ENCODE results near the gene PIP5K1B. TPM values are rescaled to one million over a fixed set of nuclear protein-coding genes. Genes with fewer than 3 reads are reported as not detected.

The PIP5K1B gene
- total and polyA plus RNA-seq, 4 experiments from 2014 or later = 0.12 to 0.25 TPM; not detected in 2

GRCh38 chr9:68896486-68896885 lies 191.4 kb downstream of the PIP5K1B start:
- no peaks in the 10 kb centered on the region for H3K9me3 Mint-ChIP-seq
- peaks cover 34% of the 10 kb centered on the region for H3K4me1 ChIP-seq (ENCODE audit: insufficient read depth, low read length)
- no peaks in the 10 kb centered on the region for H3K27me3 Mint-ChIP-seq
- no peak for DNase-seq
- peak overlapping the region in 6 of 8 donors; percentile 53 to 83 (median 63) for H3K4me3 Mint-ChIP-seq
- ChIA-PET POLR2A (ENCODE audit: partially characterized antibody) (no interaction called here), CTCF (ENCODE audit: partially characterized antibody) (interaction anchor here (0.9 to 2.1 kb wide), 5 partner anchors 15 to 313 kb away, joined by 3 to 6 read pairs (median 3); no protein-coding TSS in a partner anchor)
- no peak overlapping the region for H3K27ac ChIP-seq (ENCODE audit: low read depth, low read length)
- H3K27me3 ChIP-seq (ENCODE audit: insufficient read depth, low read length) = no peaks in the 10 kb centered on the region
- H3K27ac Mint-ChIP-seq = peak overlapping the region in 6 of 7 donors; percentile 32 to 92 (median 82)
- intact Hi-C loops (cut with micrococcal nuclease) = loop anchor here (5.0 kb wide), 1 partner anchor 114 kb away; a partner anchor contains a TSS
- no peak overlapping the region for H3K4me3 ChIP-seq (ENCODE audit: low read length in 2 of 2)
- H3K4me1 Mint-ChIP-seq = peaks cover 25 to 45% (median 34%) of the 10 kb centered on the region in 4 donors
- no peaks in the 10 kb centered on the region for H3K36me3 Mint-ChIP-seq
- H3K36me3 ChIP-seq (ENCODE audit: insufficient read depth, low read length) = no peaks in the 10 kb centered on the region
- H3K9me3 ChIP-seq (ENCODE audit: control insufficient read depth in 1 of 2, low read length in 2 of 2) = no peaks in the 10 kb centered on the region

- Histone ChIP-seq H3K36me3 (ENCODE audit: insufficient read depth, low read length) (no peaks in the 10 kb centered on the region), H3K4me1 (ENCODE audit: insufficient read depth, low read length) (peaks cover 34% of the 10 kb centered on the region), H3K9me3 (ENCODE audit: control insufficient read depth in 1 of 2, low read length in 2 of 2) (no peaks in the 10 kb centered on the region), H3K27ac (ENCODE audit: low read depth, low read length) (no peak overlapping the region), H3K4me3 (ENCODE audit: low read length in 2 of 2) (no peak overlapping the region), H3K27me3 (ENCODE audit: insufficient read depth, low read length) (no peaks in the 10 kb centered on the region)
- H3K27ac Mint-ChIP-seq = no peak overlapping the region
- H3K9me3 Mint-ChIP-seq = no peaks in the 10 kb centered on the region
- ChIA-PET POLR2A (ENCODE audit: partially characterized antibody) (no interaction called here), CTCF (ENCODE audit: partially characterized antibody) (interaction anchor here (0.7 to 1.4 kb wide), 2 partner anchors 102 to 312 kb away, joined by 3 read pairs; no protein-coding TSS in a partner anchor)
- intact Hi-C loops (cut with micrococcal nuclease) = loop anchor here (5.0 kb wide), 1 partner anchor 115 kb away; a partner anchor contains a TSS
- H3K36me3 Mint-ChIP-seq = no peaks in the 10 kb centered on the region
- H3K27me3 Mint-ChIP-seq = no peaks in the 10 kb centered on the region
- peak overlapping the region in 1 of 8 donors; percentile 4 for H3K4me3 Mint-ChIP-seq
- DNase-seq = no peak
- peaks cover 25 to 45% (median 34%) of the 10 kb centered on the region in 4 donors for H3K4me1 Mint-ChIP-seq
Measured at GRCh38 chr9:68897577-68898145, 192.6 kb downstream of the PIP5K1B start.

- peak overlapping the region in 5 of 7 donors; percentile 1 to 74 (median 13) for H3K27ac Mint-ChIP-seq
- H3K27me3 Mint-ChIP-seq = peaks cover 2% of the 10 kb centered on the region in 2 donors
- CTCF ChIA-PET (ENCODE audit: partially characterized antibody) = no interaction called here
- no peaks in the 10 kb centered on the region for H3K27me3 ChIP-seq (ENCODE audit: insufficient read depth, low read length)
- peak overlapping the region in 1 of 8 donors; percentile 26 for H3K4me3 Mint-ChIP-seq
- no peaks in the 10 kb centered on the region for H3K9me3 ChIP-seq (ENCODE audit: control insufficient read depth in 1 of 2, low read length in 2 of 2)
- H3K9me3 Mint-ChIP-seq = no peaks in the 10 kb centered on the region
- H3K27ac ChIP-seq (ENCODE audit: low read depth, low read length) = no peak overlapping the region
- H3K4me1 Mint-ChIP-seq = peaks cover 25 to 40% (median 33%) of the 10 kb centered on the region in 4 donors
- peaks cover 33% of the 10 kb centered on the region for H3K4me1 ChIP-seq (ENCODE audit: insufficient read depth, low read length)
- no peak for DNase-seq
- POLR2A ChIA-PET (ENCODE audit: partially characterized antibody) = no interaction called here
- no peaks in the 10 kb centered on the region for H3K36me3 ChIP-seq (ENCODE audit: insufficient read depth, low read length)
- intact Hi-C loops (cut with micrococcal nuclease) = loop anchor here (5.0 kb wide), 1 partner anchor 117 kb away; a partner anchor contains a TSS
- no peak overlapping the region for H3K4me3 ChIP-seq (ENCODE audit: low read length in 2 of 2)
- H3K36me3 Mint-ChIP-seq = no peaks in the 10 kb centered on the region
Measured at GRCh38 chr9:68898781-68899439, 193.9 kb downstream of the PIP5K1B start.

- Histone ChIP-seq H3K4me3 (ENCODE audit: low read length in 2 of 2) (no peak overlapping the region), H3K36me3 (ENCODE audit: insufficient read depth, low read length) (no peaks in the 10 kb centered on the region), H3K27ac (ENCODE audit: low read depth, low read length) (no peak overlapping the region), H3K27me3 (ENCODE audit: insufficient read depth, low read length) (no peaks in the 10 kb centered on the region), H3K4me1 (ENCODE audit: insufficient read depth, low read length) (peaks cover 11% of the 10 kb centered on the region), H3K9me3 (ENCODE audit: control insufficient read depth in 1 of 2, low read length in 2 of 2) (no peaks in the 10 kb centered on the region)
- Mint-ChIP-seq H3K4me3 (no peak overlapping the region), H3K4me1 (peaks cover 0 to 6% (median 0%) of the 10 kb centered on the region in 4 donors), H3K27me3 (peaks cover 2 to 3% of the 10 kb centered on the region in 2 donors), H3K36me3 (no peaks in the 10 kb centered on the region), H3K9me3 (no peaks in the 10 kb centered on the region), H3K27ac (no peak overlapping the region)
- CTCF ChIA-PET (ENCODE audit: partially characterized antibody) = no interaction called here
- intact Hi-C loops (cut with micrococcal nuclease) = no loop called here
- POLR2A ChIA-PET (ENCODE audit: partially characterized antibody) = no interaction called here
- DNase-seq = no peak
Measured at GRCh38 chr9:68904454-68904853, 199.4 kb downstream of the PIP5K1B start.

GRCh38 chr9:68905129-68905528 lies 200.1 kb downstream of the PIP5K1B start:
- H3K27ac ChIP-seq (ENCODE audit: low read depth, low read length) = no peak overlapping the region
- H3K4me1 ChIP-seq (ENCODE audit: insufficient read depth, low read length) = peaks cover 11% of the 10 kb centered on the region
- CTCF ChIA-PET (ENCODE audit: partially characterized antibody) = no interaction called here
- no peak overlapping the region for H3K4me3 ChIP-seq (ENCODE audit: low read length in 2 of 2)
- H3K27me3 Mint-ChIP-seq = peaks cover 2 to 3% of the 10 kb centered on the region in 2 donors
- H3K36me3 Mint-ChIP-seq = no peaks in the 10 kb centered on the region
- H3K9me3 Mint-ChIP-seq = no peaks in the 10 kb centered on the region
- no peaks in the 10 kb centered on the region for H3K27me3 ChIP-seq (ENCODE audit: insufficient read depth, low read length)
- peaks cover 0 to 6% (median 0%) of the 10 kb centered on the region in 4 donors for H3K4me1 Mint-ChIP-seq
- intact Hi-C loops (cut with micrococcal nuclease) = no loop called here
- DNase-seq = no peak
- no peaks in the 10 kb centered on the region for H3K36me3 ChIP-seq (ENCODE audit: insufficient read depth, low read length)
- H3K9me3 ChIP-seq (ENCODE audit: control insufficient read depth in 1 of 2, low read length in 2 of 2) = no peaks in the 10 kb centered on the region
- H3K4me3 Mint-ChIP-seq = no peak overlapping the region
- POLR2A ChIA-PET (ENCODE audit: partially characterized antibody) = no interaction called here
- H3K27ac Mint-ChIP-seq = no peak overlapping the region

- ChIA-PET CTCF (ENCODE audit: partially characterized antibody) (no interaction called here), POLR2A (ENCODE audit: partially characterized antibody) (no interaction called here)
- no peak overlapping the region for H3K4me3 ChIP-seq (ENCODE audit: low read length in 2 of 2)
- H3K4me1 ChIP-seq (ENCODE audit: insufficient read depth, low read length) = peaks cover 11% of the 10 kb centered on the region
- no peak overlapping the region for H3K4me3 Mint-ChIP-seq
- H3K36me3 Mint-ChIP-seq = no peaks in the 10 kb centered on the region
- no peaks in the 10 kb centered on the region for H3K36me3 ChIP-seq (ENCODE audit: insufficient read depth, low read length)
- no peak for DNase-seq
- H3K9me3 Mint-ChIP-seq = peaks cover 0 to 1% (median 0%) of the 10 kb centered on the region in 8 donors
- intact Hi-C loops (cut with micrococcal nuclease) = no loop called here
- no peaks in the 10 kb centered on the region for H3K27me3 ChIP-seq (ENCODE audit: insufficient read depth, low read length)
- H3K27me3 Mint-ChIP-seq = peaks cover 1 to 7% of the 10 kb centered on the region in 2 donors
- no peak overlapping the region for H3K27ac ChIP-seq (ENCODE audit: low read depth, low read length)
- H3K9me3 ChIP-seq (ENCODE audit: control insufficient read depth in 1 of 2, low read length in 2 of 2) = no peaks in the 10 kb centered on the region
- H3K27ac Mint-ChIP-seq = no peak overlapping the region
- H3K4me1 Mint-ChIP-seq = peaks cover 0 to 6% (median under 1%) of the 10 kb centered on the region in 4 donors
Measured at GRCh38 chr9:68907910-68908309, 202.9 kb downstream of the PIP5K1B start.

- Mint-ChIP-seq H3K27me3 (peaks cover 0 to 5% of the 10 kb centered on the region in 2 donors), H3K36me3 (no peaks in the 10 kb centered on the region), H3K4me3 (no peak overlapping the region), H3K4me1 (peaks cover 0 to 2% (median 0%) of the 10 kb centered on the region in 4 donors), H3K9me3 (peaks cover 0 to 1% (median 0%) of the 10 kb centered on the region in 8 donors), H3K27ac (no peak overlapping the region)
- H3K4me1 ChIP-seq (ENCODE audit: insufficient read depth, low read length) = no peaks in the 10 kb centered on the region
- no peaks in the 10 kb centered on the region for H3K9me3 ChIP-seq (ENCODE audit: control insufficient read depth in 1 of 2, low read length in 2 of 2)
- H3K27me3 ChIP-seq (ENCODE audit: insufficient read depth, low read length) = no peaks in the 10 kb centered on the region
- no peak for DNase-seq
- no peak overlapping the region for H3K27ac ChIP-seq (ENCODE audit: low read depth, low read length)
- POLR2A ChIA-PET (ENCODE audit: partially characterized antibody) = interaction anchor here (0.8 kb wide), 1 partner anchor 13 kb away, joined by 3 read pairs; no protein-coding TSS in a partner anchor
- no peaks in the 10 kb centered on the region for H3K36me3 ChIP-seq (ENCODE audit: insufficient read depth, low read length)
- no peak overlapping the region for H3K4me3 ChIP-seq (ENCODE audit: low read length in 2 of 2)
- intact Hi-C loops (cut with micrococcal nuclease) = no loop called here
- CTCF ChIA-PET (ENCODE audit: partially characterized antibody) = no interaction called here
Measured at GRCh38 chr9:68912561-68912960, 207.5 kb downstream of the PIP5K1B start.

Data from CD4-positive, alpha-beta memory T cell (primary cell).